Memory B cell (primary cell): ENCODE measurements around the gene MEGF8.

Experiments
- ATAC-seq: fragments of 150-1000 bp; cut with Tn5 transposase; 2 replicates; pipeline ENCODE4 v1.10.0; 2021; ENCODE audit warnings: low read depth, mild to moderate bottlenecking, moderate library complexity
- DNase-seq, 2 donors: peaks; one replicate each; pipeline ENCODE4 v3.0.0; 2022; ENCODE audit warnings: low spot score in 2 of 2
- H3K27ac Mint-ChIP-seq: one replicate; pipeline ENCODE4 v1.8.0; 2022; ENCODE audit warnings: mild to moderate bottlenecking, moderate library complexity, mixed read lengths
- H3K27me3 Mint-ChIP-seq: one replicate; pipeline ENCODE4 v1.8.0; 2022; ENCODE audit warnings: mixed read lengths
- H3K36me3 Mint-ChIP-seq: one replicate; pipeline ENCODE4 v1.8.0; 2022; ENCODE audit warnings: mild to moderate bottlenecking, mixed read lengths
- H3K4me1 Mint-ChIP-seq: one replicate; pipeline ENCODE4 v1.8.0; 2022; ENCODE audit warnings: mixed read lengths
- H3K4me3 Mint-ChIP-seq: one replicate; pipeline ENCODE4 v1.8.0; 2022; ENCODE audit warnings: mild to moderate bottlenecking, moderate library complexity, mixed read lengths
- H3K9me3 Mint-ChIP-seq: one replicate; pipeline ENCODE4 v1.8.0; 2022; ENCODE audit warnings: mixed read lengths

The MEGF8 gene

GRCh38 chr19:42370068-42370520 is 44.7 kb downstream of the MEGF8 start:
- DNase-seq (no peak), ATAC-seq (no peak)
- Mint-ChIP-seq H3K27me3 (no peaks in the 10 kb centered on the region), H3K36me3 (peaks cover 2% of the 10 kb centered on the region), H3K4me1 (peaks cover 30% of the 10 kb centered on the region), H3K9me3 (no peaks in the 10 kb centered on the region), H3K4me3 (peak overlapping the region; percentile 50), H3K27ac (peak overlapping the region; percentile 26)

- no peak overlapping the region for H3K4me3 Mint-ChIP-seq
- no peaks in the 10 kb centered on the region for H3K9me3 Mint-ChIP-seq
- H3K27ac Mint-ChIP-seq: no peak overlapping the region
- peak; percentile 34 for ATAC-seq
- DNase-seq: no peak
- H3K27me3 Mint-ChIP-seq: no peaks in the 10 kb centered on the region
- peaks cover 27% of the 10 kb centered on the region for H3K4me1 Mint-ChIP-seq
- H3K36me3 Mint-ChIP-seq: peaks cover 2% of the 10 kb centered on the region
Observed at GRCh38 chr19:42370626-42371175, 45.3 kb downstream of the MEGF8 start.

DNA sequence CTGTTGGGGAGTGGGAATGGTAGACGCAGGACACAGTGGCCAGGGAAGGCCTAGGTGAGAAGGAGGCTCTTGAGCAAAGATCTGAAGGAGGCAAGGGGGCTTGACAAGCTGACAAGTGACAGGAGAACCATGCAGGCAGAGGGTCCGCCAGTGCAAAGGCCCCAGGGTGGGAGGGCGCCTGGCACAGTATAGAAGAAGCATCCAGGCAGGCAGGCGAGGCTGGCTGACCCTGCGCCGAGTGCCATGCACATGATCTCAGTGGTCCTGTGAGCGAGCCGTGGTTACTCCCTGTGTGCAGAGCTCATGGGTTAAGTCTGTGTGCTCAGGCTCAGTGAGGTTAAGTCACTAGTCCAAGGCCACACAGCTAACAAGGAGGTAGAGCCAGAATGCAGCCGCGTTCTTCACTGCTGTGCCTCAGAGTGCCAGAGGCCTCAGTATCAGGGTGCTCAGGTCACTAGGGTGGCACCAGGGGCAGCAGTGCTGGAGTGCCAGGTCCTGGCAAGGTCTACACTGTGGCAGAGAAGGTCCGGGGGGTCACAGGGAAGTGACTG is 49.5 kb downstream of the MEGF8 start:
- Mint-ChIP-seq H3K27me3 (no peaks in the 10 kb centered on the region), H3K4me3 (no peak overlapping the region), H3K36me3 (peaks cover 3% of the 10 kb centered on the region), H3K27ac (no peak overlapping the region), H3K9me3 (no peaks in the 10 kb centered on the region), H3K4me1 (peaks cover 12% of the 10 kb centered on the region)
- ATAC-seq: no peak
- DNase-seq: no peak

DNA sequence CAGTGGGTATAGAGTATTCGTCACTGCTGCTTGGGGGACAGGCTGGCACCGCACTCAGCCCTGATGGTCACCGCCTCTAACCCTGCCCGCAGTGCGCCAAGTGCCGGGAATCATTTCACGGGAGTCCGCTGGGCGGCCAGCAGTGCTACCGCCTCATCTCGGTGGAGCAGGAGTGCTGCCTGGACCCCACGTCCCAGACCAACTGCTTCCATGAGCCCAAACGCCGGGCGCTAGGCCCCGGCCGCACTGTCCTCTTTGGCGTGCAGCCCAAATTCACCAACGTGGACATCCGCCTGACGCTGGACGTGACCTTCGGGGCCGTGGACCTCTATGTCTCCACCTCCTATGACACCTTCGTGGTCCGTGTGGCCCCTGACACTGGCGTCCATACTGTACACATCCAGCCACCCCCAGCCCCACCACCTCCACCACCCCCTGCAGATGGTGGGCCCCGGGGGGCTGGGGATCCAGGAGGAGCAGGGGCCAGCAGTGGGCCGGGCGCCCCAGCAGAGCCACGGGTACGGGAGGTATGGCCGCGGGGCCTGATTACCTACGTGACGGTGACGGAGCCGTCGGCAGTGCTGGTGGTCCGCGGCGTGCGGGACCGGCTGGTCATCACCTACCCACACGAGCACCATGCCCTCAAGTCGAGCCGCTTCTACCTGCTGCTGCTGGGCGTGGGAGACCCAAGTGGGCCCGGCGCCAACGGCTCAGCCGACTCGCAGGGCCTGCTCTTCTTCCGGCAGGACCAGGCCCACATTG is 50.2 kb downstream of the MEGF8 start:
- no peak overlapping the region for H3K27ac Mint-ChIP-seq
- DNase-seq (no peak), ATAC-seq (no peak)
- H3K27me3 Mint-ChIP-seq: no peaks in the 10 kb centered on the region
- no peak overlapping the region for H3K4me3 Mint-ChIP-seq
- H3K9me3 Mint-ChIP-seq: no peaks in the 10 kb centered on the region
- H3K4me1 Mint-ChIP-seq: peaks cover 6% of the 10 kb centered on the region
- H3K36me3 Mint-ChIP-seq: peaks cover 3% of the 10 kb centered on the region

GRCh38 chr19:42376177-42376555 is 50.7 kb downstream of the MEGF8 start:
- Mint-ChIP-seq H3K27ac (no peak overlapping the region), H3K27me3 (no peaks in the 10 kb centered on the region)

DNA sequence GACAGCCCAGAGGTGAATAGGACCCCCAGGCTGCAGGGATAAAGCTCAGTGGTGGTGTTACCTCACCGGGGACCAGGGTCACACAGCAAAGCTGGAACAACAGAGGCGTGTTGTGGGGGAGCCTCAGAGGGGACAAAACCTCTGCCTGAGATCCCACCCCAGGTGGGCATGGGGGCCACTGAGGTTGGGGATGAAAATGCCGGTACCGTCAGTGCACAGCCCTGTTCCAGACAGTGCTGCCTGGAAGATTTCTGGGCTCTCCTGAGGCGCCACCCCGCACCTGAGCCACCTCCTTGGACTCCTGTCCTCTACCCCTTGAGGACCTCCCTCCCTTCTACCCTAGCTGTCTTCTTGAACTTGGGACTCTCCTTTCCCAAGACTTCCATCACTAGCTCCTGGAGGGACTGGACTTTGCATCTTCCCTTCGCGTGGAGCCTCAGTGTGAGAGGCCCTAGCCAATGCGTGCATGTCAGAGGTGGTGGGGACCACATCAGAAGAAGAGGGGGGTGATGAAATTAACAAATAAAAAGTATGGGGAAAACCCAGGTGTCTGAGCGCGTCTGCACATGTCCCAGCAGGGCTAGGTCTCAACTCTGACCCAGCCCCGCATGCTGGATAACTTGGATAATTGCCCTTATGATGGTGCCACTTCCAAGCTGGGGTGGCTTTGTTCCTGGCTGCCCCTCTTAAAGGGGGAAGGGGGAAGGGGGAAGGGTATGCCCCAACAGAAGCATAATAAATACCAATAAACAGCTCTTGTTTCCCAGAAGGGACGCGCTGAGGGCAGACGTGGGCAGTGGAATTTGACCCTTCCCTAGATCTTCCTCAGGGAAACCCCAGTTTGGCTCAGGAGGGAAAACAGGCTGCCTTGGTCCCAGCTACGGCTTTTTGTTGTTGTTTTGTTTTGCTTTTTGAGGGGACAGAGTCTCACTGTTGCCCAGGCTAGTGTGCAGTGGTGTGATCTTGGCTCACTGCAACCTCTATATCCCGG is 53.1 kb downstream of the MEGF8 start:
- Mint-ChIP-seq H3K36me3 (peaks cover 3% of the 10 kb centered on the region), H3K4me3 (no peak overlapping the region), H3K4me1 (no peaks in the 10 kb centered on the region), H3K27me3 (peaks cover 10% of the 10 kb centered on the region), H3K9me3 (no peaks in the 10 kb centered on the region), H3K27ac (no peak overlapping the region)
- DNase-seq (no peak), ATAC-seq (no peak)

More at GRCh38 chr19:42376177-42376555, 50.7 kb downstream of the MEGF8 start:
- Mint-ChIP-seq H3K4me3 (no peak overlapping the region), H3K36me3 (peaks cover 3% of the 10 kb centered on the region), H3K9me3 (no peaks in the 10 kb centered on the region), H3K4me1 (peaks cover 5% of the 10 kb centered on the region)
- ATAC-seq (no peak), DNase-seq (no peak)

DNA sequence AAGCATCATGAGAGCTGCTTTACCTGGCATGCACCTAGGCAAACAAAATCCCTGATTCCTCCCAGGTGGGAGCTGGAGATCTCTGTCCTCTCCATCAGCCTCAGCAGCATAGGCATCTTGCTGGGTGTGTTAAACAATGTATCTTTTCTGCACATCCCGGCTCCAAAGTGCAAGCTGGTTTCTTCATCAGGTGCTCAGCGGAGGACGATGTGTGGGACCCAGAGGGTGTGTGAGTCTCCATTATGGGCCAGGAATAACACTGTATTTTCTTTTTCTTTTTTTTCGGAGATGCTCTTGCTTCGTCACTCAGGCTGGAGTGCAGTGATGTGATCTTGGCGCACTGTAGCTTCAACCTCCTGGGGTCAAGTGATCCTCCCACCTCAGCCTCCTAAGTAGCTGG is 54.7 kb downstream of the MEGF8 start:
- Mint-ChIP-seq H3K9me3 (no peaks in the 10 kb centered on the region), H3K27me3 (peaks cover 10% of the 10 kb centered on the region), H3K4me3 (no peak overlapping the region), H3K27ac (no peak overlapping the region), H3K4me1 (no peaks in the 10 kb centered on the region), H3K36me3 (peaks cover 3% of the 10 kb centered on the region)
- ATAC-seq (no peak), DNase-seq (no peak)

DNA sequence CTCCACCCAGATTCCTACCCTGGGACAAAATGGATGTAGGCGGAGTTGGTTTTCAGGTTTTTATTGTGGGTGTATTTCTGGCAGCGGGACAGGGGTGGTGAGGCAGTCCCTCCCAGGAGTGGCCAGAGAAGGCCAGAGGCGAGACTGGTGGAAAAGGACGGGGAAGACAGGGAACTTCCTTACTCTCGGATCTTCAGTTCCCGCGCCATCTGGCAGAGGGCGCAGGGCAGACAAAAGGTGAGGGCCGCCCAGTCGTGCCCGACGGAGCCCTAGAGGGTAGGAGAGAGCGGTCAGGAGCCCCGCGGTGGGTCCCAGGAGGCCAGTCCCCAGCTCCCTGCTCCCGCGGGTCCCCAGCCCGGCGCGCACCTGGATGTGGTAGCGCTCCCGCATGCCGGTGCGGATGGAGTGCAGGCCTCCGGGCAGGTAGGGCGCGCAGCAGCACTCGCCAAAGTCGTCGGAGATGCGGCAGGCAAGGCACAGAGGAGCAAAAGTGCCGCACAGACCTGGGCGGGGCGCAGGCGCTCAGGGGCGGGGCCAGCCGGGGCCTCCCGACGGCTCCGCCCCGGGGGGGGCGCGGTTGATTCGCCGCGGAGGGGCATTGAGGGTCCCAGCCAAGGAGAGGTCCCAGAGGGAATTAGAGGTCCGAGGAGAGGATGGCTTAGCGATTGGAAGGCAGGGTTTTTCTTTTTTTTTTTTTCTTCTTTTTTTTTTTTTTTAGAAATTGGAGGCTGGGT is 61.7 kb downstream of the MEGF8 start:
- Mint-ChIP-seq H3K4me3 (peak overlapping the region; percentile 82), H3K36me3 (no peaks in the 10 kb centered on the region), H3K27me3 (peaks cover 25% of the 10 kb centered on the region), H3K4me1 (peaks cover 6% of the 10 kb centered on the region), H3K27ac (no peak overlapping the region), H3K9me3 (no peaks in the 10 kb centered on the region)
- DNase-seq (peak; percentile 78 to 86), ATAC-seq (peak; percentile 94)

DNA sequence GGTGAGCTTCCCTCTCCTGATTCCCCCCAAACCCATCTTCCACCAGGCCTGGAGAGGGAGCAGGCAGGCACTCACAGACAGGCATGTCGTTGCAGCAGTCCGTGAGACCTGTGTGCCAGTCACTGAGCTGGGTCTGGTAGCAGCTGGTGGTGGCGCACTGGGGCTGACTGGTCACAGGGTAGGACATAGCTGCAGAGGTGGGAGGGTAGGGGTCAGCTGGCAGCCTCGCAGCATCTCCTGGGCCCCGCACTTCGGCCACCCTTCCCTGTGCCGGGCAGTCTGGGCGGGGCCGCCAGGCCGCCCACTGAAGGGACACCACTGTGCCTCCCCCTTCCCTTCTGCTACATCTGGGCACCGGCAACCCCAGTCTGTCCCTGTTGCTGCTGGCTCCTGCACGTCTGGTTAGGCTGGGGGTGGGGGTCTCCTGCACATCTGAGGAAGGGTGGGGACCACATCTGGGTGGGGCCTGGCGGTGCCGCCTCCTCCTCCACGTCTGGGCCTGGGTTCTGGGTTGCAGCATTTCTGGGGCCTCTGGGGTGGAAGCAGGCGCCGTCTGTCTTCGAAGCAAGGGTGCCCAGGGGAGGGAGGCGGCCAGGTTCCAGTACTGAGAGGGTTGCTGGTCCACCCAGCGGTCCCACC is 63.5 kb downstream of the MEGF8 start:
- no peaks in the 10 kb centered on the region for H3K9me3 Mint-ChIP-seq

GRCh38 chr19:42389899-42390298 is 64.5 kb downstream of the MEGF8 start, which contains the start of gene CNFN:
CNFN (minus strand) TSS chr19:42390297; CDS start chr19:42389037, 1,260 bp downstream.
- Mint-ChIP-seq H3K4me1 (peaks cover 6% of the 10 kb centered on the region), H3K27me3 (peaks cover 18% of the 10 kb centered on the region), H3K36me3 (no peaks in the 10 kb centered on the region), H3K4me3 (no peak within 1 kb of the TSS), H3K27ac (no peak within 1 kb of the TSS), H3K9me3 (no peaks in the 10 kb centered on the region)
- DNase-seq (no peak), ATAC-seq (no peak)

More for the DNA sequence above, 63.5 kb downstream of the MEGF8 start:
- H3K27ac Mint-ChIP-seq: peak overlapping the region; percentile 1
- no peaks in the 10 kb centered on the region for H3K36me3 Mint-ChIP-seq
- peaks cover 6% of the 10 kb centered on the region for H3K4me1 Mint-ChIP-seq
- ATAC-seq (no peak), DNase-seq (no peak)
- peaks cover 18% of the 10 kb centered on the region for H3K27me3 Mint-ChIP-seq
- no peak overlapping the region for H3K4me3 Mint-ChIP-seq

DNA sequence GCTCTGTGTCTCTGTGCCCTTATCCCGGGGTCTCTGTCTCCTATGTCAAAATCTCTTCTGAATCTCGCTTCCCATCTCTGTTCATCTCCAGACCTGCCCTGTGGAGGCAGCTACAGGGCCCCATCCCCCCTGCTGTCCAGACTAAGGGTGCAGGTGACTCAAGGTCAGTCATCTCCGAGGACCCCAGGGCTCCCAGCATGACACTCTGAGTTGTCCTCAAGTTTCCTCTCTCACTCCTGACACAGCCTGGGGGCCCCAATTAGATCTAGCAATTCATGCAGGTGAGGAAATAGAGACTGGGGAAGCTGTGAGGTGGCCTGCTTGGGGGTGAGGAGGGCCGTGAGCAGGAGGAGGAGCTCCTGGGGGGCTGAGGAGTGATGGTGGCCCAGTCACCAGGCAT is 66.7 kb downstream of the MEGF8 start:
- H3K4me3 Mint-ChIP-seq: no peak overlapping the region
- ATAC-seq: no peak
- H3K4me1 Mint-ChIP-seq: peaks cover 8% of the 10 kb centered on the region
- no peaks in the 10 kb centered on the region for H3K9me3 Mint-ChIP-seq
- peaks cover 13% of the 10 kb centered on the region for H3K27me3 Mint-ChIP-seq
- no peak overlapping the region for H3K27ac Mint-ChIP-seq
- H3K36me3 Mint-ChIP-seq: no peaks in the 10 kb centered on the region
- no peak for DNase-seq

DNA sequence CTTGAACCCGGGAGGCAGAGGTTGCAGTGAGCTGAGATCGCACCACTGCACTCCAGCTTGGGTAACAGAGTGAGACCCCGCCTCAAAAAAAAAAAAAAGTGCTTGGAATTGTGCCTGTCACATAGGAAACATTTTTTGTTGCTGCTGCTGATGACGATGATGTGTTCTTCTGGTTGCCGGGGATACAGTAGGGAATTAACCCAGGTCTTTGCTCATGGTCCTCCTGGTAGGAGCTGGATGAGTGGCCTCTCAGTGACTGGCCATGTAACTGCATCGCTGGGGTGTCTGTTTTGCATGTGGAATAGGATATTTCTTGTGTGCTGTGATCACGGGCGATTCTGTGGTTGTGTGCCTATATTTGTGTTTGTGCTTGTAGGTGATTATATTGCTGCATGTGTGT is 69.3 kb downstream of the MEGF8 start:
- Mint-ChIP-seq H3K27ac (no peak overlapping the region), H3K9me3 (no peaks in the 10 kb centered on the region), H3K4me1 (peaks cover 22% of the 10 kb centered on the region), H3K36me3 (no peaks in the 10 kb centered on the region), H3K27me3 (peaks cover 8% of the 10 kb centered on the region), H3K4me3 (no peak overlapping the region)
- DNase-seq (no peak), ATAC-seq (no peak)
